OCI-LY3 (cell line): ENCODE data around the gene RUSF1.

Experiments
- CTCF ChIP-seq: fragments of 200-600, 300-600 bp; sonication (generic); IDR thresholded peaks from 2 replicates; pipeline ENCODE4 v1.5.1; 2014; ENCODE audit warnings: antibody characterized with exemption, low read length, low read depth
- EZH2phosphoT487 ChIP-seq: fragments of 200-600 bp; shearing (Covaris generic); IDR thresholded peaks from 2 replicates; pipeline ENCODE4 v1.6.1; 2018; ENCODE audit warnings: antibody characterized with exemption, mixed run types, low read depth

- TF ChIP-seq CTCF (no peak), EZH2phosphoT487 (no peak)
Observed at GRCh38 chr16:31470615-31471014, 37.6 kb downstream of the RUSF1 start.
